KMS-11 (cell line): ENCODE measurements around the gene DHX16.

Source experiments
- H2AFZ ChIP-seq: fragments of 200-600 bp; sonication (generic); 2 replicates; pipeline ENCODE4 v1.6.1; 2016; ENCODE audit warnings: antibody characterized with exemption, mixed run types, low read depth
- H3K27ac ChIP-seq: fragments of 200-600 bp; sonication (generic); 2 replicates; pipeline ENCODE4 v1.6.1; 2016; ENCODE audit warnings: mild to moderate bottlenecking, mixed run types
- H3K27me3 ChIP-seq: fragments of 200-600 bp; sonication (generic); 2 replicates; pipeline ENCODE4 v1.6.1; 2017; ENCODE audit warnings: mild to moderate bottlenecking, low read depth, mixed run types, moderate library complexity; ENCODE audit not compliant: insufficient read depth
- H3K36me3 ChIP-seq: fragments of 200-600 bp; sonication (generic); 2 replicates; pipeline ENCODE4 v1.6.1; 2017; ENCODE audit warnings: mild to moderate bottlenecking, mixed run types; ENCODE audit not compliant: insufficient read depth
- H3K4me1 ChIP-seq: fragments of 200-600 bp; sonication (generic); 2 replicates; pipeline ENCODE4 v1.6.1; 2016; ENCODE audit warnings: mild to moderate bottlenecking, low read depth, mixed run types; ENCODE audit not compliant: poor library complexity, severe bottlenecking
- H3K4me2 ChIP-seq: fragments of 200-600 bp; sonication (generic); 2 replicates; pipeline ENCODE4 v1.7.0; 2016; ENCODE audit warnings: mild to moderate bottlenecking, mixed run types
- H3K4me3 ChIP-seq: fragments of 200-600 bp; sonication (generic); IDR thresholded peaks from 2 replicates; pipeline ENCODE4 v1.6.1; 2017; ENCODE audit warnings: low read depth, low read length, mixed read lengths; ENCODE audit not compliant: insufficient read depth
- H3K79me2 ChIP-seq: fragments of 200-600 bp; sonication (generic); 2 replicates; pipeline ENCODE4 v1.6.1; 2016; ENCODE audit warnings: low read depth, mixed run types; ENCODE audit not compliant: insufficient read depth
- H3K9ac ChIP-seq: fragments of 200-600 bp; sonication (generic); 2 replicates; pipeline ENCODE4 v1.6.1; 2016; ENCODE audit warnings: mild to moderate bottlenecking, mixed run types
- H4K20me1 ChIP-seq: fragments of 200-600 bp; sonication (generic); 2 replicates; pipeline ENCODE4 v1.6.1; 2016; ENCODE audit warnings: mild to moderate bottlenecking, mixed run types; ENCODE audit not compliant: insufficient read depth
- TF ChIP-seq, protein P1 (sequence below): fragments of 200-600 bp; sonication (generic); conservative IDR thresholded peaks from 2 replicates; pipeline ENCODE4 v1.6.1; 2017; ENCODE audit warnings: low read depth, mild to moderate bottlenecking, antibody characterized with exemption, low read length, moderate library complexity, mixed read lengths

DHX16 gene

DNA sequence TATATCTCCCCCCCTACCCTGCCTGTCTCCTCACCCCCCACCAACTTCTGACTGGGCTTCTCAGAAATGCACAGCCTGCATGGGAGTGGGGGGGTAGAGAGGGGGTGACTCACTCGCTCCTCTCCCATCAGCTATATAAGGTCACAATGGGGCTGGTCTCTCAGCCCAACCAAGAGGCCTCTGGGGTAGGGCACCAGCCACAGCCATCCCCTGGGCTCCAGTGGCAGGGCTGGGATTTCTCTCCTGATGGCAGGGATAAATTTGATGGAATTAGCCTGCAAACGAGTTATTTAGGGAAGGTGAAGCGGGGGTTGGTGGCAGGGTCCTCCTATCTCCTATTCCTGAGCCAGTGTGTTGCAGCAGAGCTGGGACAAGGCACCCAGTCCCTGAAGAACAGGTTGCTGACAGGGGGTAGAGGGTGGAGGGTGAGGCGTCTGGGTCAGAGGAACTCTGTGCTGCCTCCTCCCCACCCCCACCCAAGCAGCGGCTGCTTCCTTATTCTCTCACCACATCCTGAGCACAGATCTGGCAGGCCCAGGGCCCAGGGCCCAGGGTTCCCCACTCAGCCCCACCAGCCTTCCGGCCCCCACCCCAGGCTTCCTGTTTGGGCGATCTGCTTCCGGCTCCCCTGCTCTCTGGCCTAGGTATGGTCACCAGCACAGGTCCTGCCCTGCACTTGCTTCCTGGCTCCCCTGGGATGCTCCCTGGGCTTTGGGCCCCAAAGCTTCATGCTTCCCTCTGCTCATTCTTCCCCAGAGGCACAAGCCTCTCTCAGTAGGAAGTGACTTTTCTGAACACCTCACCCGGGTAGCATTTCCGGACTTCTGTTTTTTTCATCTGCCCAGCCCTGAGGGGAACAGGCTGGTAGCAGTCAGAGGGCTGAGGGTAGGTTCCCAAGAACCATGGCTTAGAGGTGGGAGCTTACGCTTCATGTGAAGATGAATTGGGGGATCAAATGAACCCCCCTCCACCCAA is 9.6 kb upstream of the DHX16 start:
- peak overlapping the region; percentile 15; the same call in 1 of the 2 replicates for H2AFZ ChIP-seq
- TF ChIP-seq, protein P1, sequence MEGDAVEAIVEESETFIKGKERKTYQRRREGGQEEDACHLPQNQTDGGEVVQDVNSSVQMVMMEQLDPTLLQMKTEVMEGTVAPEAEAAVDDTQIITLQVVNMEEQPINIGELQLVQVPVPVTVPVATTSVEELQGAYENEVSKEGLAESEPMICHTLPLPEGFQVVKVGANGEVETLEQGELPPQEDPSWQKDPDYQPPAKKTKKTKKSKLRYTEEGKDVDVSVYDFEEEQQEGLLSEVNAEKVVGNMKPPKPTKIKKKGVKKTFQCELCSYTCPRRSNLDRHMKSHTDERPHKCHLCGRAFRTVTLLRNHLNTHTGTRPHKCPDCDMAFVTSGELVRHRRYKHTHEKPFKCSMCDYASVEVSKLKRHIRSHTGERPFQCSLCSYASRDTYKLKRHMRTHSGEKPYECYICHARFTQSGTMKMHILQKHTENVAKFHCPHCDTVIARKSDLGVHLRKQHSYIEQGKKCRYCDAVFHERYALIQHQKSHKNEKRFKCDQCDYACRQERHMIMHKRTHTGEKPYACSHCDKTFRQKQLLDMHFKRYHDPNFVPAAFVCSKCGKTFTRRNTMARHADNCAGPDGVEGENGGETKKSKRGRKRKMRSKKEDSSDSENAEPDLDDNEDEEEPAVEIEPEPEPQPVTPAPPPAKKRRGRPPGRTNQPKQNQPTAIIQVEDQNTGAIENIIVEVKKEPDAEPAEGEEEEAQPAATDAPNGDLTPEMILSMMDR = no peak
- no peaks in the 10 kb centered on the region for H3K27me3 ChIP-seq
- H3K27ac ChIP-seq = peak overlapping the region; percentile 65
- no peaks in the 10 kb centered on the region for H4K20me1 ChIP-seq
- peak overlapping the region; percentile 45; the same call in 1 of the 2 replicates for H3K9ac ChIP-seq
- H3K79me2 ChIP-seq = peaks cover 49% of the 10 kb centered on the region
- peaks cover 49% of the 10 kb centered on the region for H3K4me1 ChIP-seq
- no peaks in the 10 kb centered on the region for H3K36me3 ChIP-seq
- peak overlapping the region; percentile 94 for H3K4me2 ChIP-seq
- no peak overlapping the region for H3K4me3 ChIP-seq

DNA sequence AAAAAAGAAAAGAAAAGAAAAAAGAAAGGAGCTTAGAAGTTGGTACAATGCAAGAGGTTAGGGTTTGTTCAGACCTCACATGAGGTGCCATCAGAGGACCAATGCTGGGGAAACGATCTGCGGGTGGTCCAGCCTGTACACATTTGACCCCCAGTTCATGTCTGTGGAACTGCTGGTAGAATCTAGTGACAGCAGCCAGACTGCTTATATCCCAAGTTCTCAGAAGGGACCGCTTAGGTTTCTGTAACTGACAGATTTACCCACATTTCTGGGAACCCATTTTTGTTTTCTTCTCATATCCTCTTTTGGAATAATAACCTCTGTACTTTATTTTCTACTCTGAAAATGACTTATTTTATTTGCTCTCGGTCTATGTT is 8.9 kb upstream of the DHX16 start:
- Histone ChIP-seq H3K36me3 (no peaks in the 10 kb centered on the region), H3K4me3 (no peak overlapping the region)

GRCh38 chr6:30679765-30680535 is 7.1 kb upstream of the DHX16 start:
- Histone ChIP-seq H3K4me2 (no peak overlapping the region; the same call in 1 of the 2 replicates), H3K27me3 (no peaks in the 10 kb centered on the region), H3K4me1 (peaks cover 35% of the 10 kb centered on the region), H3K36me3 (no peaks in the 10 kb centered on the region), H3K9ac (no peak overlapping the region), H3K27ac (no peak overlapping the region), H3K79me2 (peaks cover 36% of the 10 kb centered on the region), H4K20me1 (no peaks in the 10 kb centered on the region), H2AFZ (no peak overlapping the region), H3K4me3 (no peak overlapping the region)
- TF ChIP-seq, protein P1 = no peak

More for the DNA sequence above, 8.9 kb upstream of the DHX16 start:
- peaks cover 48% of the 10 kb centered on the region for H3K4me1 ChIP-seq
- H3K9ac ChIP-seq = peak overlapping the region; percentile 45; the same call in 1 of the 2 replicates
- peak overlapping the region; percentile 65 for H3K27ac ChIP-seq
- peak overlapping the region; percentile 94 for H3K4me2 ChIP-seq
- TF ChIP-seq, protein P1 = no peak
- H2AFZ ChIP-seq = no peak overlapping the region
- no peaks in the 10 kb centered on the region for H3K27me3 ChIP-seq
- no peaks in the 10 kb centered on the region for H4K20me1 ChIP-seq
- peaks cover 49% of the 10 kb centered on the region for H3K79me2 ChIP-seq

GRCh38 chr6:30678964-30679726 is 6.3 kb upstream of the DHX16 start:
- Histone ChIP-seq H3K4me1 (peaks cover 31% of the 10 kb centered on the region), H3K4me3 (no peak overlapping the region), H3K27me3 (no peaks in the 10 kb centered on the region), H4K20me1 (no peaks in the 10 kb centered on the region), H3K79me2 (peaks cover 29% of the 10 kb centered on the region), H2AFZ (no peak overlapping the region; the same call in 1 of the 2 replicates), H3K4me2 (no peak overlapping the region; the same call in 1 of the 2 replicates), H3K36me3 (no peaks in the 10 kb centered on the region), H3K27ac (no peak overlapping the region), H3K9ac (no peak overlapping the region)
- TF ChIP-seq, protein P1 = peak; percentile 85
